Activated T-cell treated with anti-CD3 and anti-CD28 coated beads, Interleukin-2, amount 50 U/mL, for 4 hours (primary cell): ENCODE measurements around the gene RBBP5. TPM values are rescaled to one million over a fixed set of nuclear protein-coding genes. Genes with fewer than 3 reads are reported as not detected.
"Not testable (repeated sequence)": the region's sequence is repeated elsewhere in the genome, so short reads cannot be mapped to it uniquely, and the experiment has no call there.

ENCODE experiments used
- ATAC-seq, 2 donors: fragments of 200-7000 bp; cut with Tn5 transposase; one replicate each; pipeline ENCODE4 v1.10.0; 2021
- DNase-seq: peaks from one replicate; pipeline ENCODE4 v3.0.0-alpha.2; 2020
- H3K27me3 Mint-ChIP-seq: one replicate; pipeline ENCODE4 v1.8.0; 2021; ENCODE audit warnings: low read depth, mixed read lengths
- H3K36me3 Mint-ChIP-seq: one replicate; pipeline ENCODE4 v1.8.0; 2022; ENCODE audit warnings: mixed read lengths; ENCODE audit not compliant: insufficient read depth
- H3K4me1 Mint-ChIP-seq: one replicate; pipeline ENCODE4 v1.8.0; 2021; ENCODE audit warnings: low read depth, mixed read lengths
- H3K4me3 Mint-ChIP-seq: one replicate; pipeline ENCODE4 v1.8.0; 2021; ENCODE audit warnings: mild to moderate bottlenecking, moderate library complexity, mixed read lengths
- H3K9me3 Mint-ChIP-seq: one replicate; pipeline ENCODE4 v1.8.0; 2021; ENCODE audit warnings: mixed read lengths
- total RNA-seq, 3 donors: library from RNA; stranded (reverse); gene quantifications; one replicate each; pipeline ENCODE4 v1.2.1, GENCODE V29; 2021

RBBP5 gene
- total RNA-seq, result 10 to 100 TPM; 27.4 to 36.2 (median 31.2) TPM

GRCh38 chr1:205121660-205122488, at the start of gene RBBP5:
Gene RBBP5 (minus strand): TSS chr1:205121978. CDS start chr1:205121873, 105 bp downstream.
- H3K4me1 Mint-ChIP-seq, result peaks cover 42% of the 10 kb centered on the region
- DNase-seq (peak; percentile 94), ATAC-seq (peak; percentile 97 to 98)
- no peaks in the 10 kb centered on the region for H3K9me3 Mint-ChIP-seq
- peaks cover 14% of the 10 kb centered on the region for H3K36me3 Mint-ChIP-seq
- H3K4me3 Mint-ChIP-seq, result peak within 1 kb of the TSS; percentile 98
- no peaks in the 10 kb centered on the region for H3K27me3 Mint-ChIP-seq

- Mint-ChIP-seq H3K4me3 (no peak overlapping the region), H3K9me3 (no peaks in the 10 kb centered on the region), H3K27me3 (no peaks in the 10 kb centered on the region), H3K4me1 (peaks cover 25% of the 10 kb centered on the region), H3K36me3 (peaks cover 28% of the 10 kb centered on the region)
- DNase-seq (no peak), ATAC-seq (no peak)
Measured at GRCh38 chr1:205171369-205171768, 49.6 kb upstream of the RBBP5 start.

GRCh38 chr1:205170532-205171269, 48.9 kb upstream of the RBBP5 start:
- ATAC-seq (no peak), DNase-seq (no peak)
- H3K4me3 Mint-ChIP-seq, result no peak overlapping the region
- no peaks in the 10 kb centered on the region for H3K27me3 Mint-ChIP-seq
- peaks cover 25% of the 10 kb centered on the region for H3K4me1 Mint-ChIP-seq
- H3K9me3 Mint-ChIP-seq, result no peaks in the 10 kb centered on the region
- H3K36me3 Mint-ChIP-seq, result peaks cover 28% of the 10 kb centered on the region

GRCh38 chr1:205169248-205169647, 47.5 kb upstream of the RBBP5 start:
- Mint-ChIP-seq H3K9me3 (no peaks in the 10 kb centered on the region), H3K4me1 (peaks cover 25% of the 10 kb centered on the region), H3K4me3 (no peak overlapping the region), H3K36me3 (peaks cover 30% of the 10 kb centered on the region), H3K27me3 (no peaks in the 10 kb centered on the region)
- ATAC-seq (no peak), DNase-seq (no peak)

GRCh38 chr1:205168291-205168690, 46.5 kb upstream of the RBBP5 start:
- H3K4me3 Mint-ChIP-seq, result no peak overlapping the region
- ATAC-seq (no peak), DNase-seq (no peak)
- H3K9me3 Mint-ChIP-seq, result no peaks in the 10 kb centered on the region
- no peaks in the 10 kb centered on the region for H3K27me3 Mint-ChIP-seq
- H3K36me3 Mint-ChIP-seq, result peaks cover 36% of the 10 kb centered on the region
- peaks cover 25% of the 10 kb centered on the region for H3K4me1 Mint-ChIP-seq

GRCh38 chr1:205162301-205162700, 40.5 kb upstream of the RBBP5 start:
- Mint-ChIP-seq H3K4me3 (no peak overlapping the region), H3K27me3 (no peaks in the 10 kb centered on the region), H3K36me3 (peaks cover 57% of the 10 kb centered on the region), H3K4me1 (no peaks in the 10 kb centered on the region), H3K9me3 (no peaks in the 10 kb centered on the region)
- DNase-seq (no peak), ATAC-seq (no peak)

- ATAC-seq (no peak), DNase-seq (no peak)
- H3K36me3 Mint-ChIP-seq, result peaks cover 61% of the 10 kb centered on the region
- H3K4me3 Mint-ChIP-seq, result no peak overlapping the region
- H3K4me1 Mint-ChIP-seq, result no peaks in the 10 kb centered on the region
- no peaks in the 10 kb centered on the region for H3K27me3 Mint-ChIP-seq
- peaks cover 6% of the 10 kb centered on the region for H3K9me3 Mint-ChIP-seq
Measured at GRCh38 chr1:205161076-205161475, 39.3 kb upstream of the RBBP5 start.

- no peaks in the 10 kb centered on the region for H3K4me1 Mint-ChIP-seq
- peaks cover 9% of the 10 kb centered on the region for H3K9me3 Mint-ChIP-seq
- DNase-seq, result no peak
- no peak for ATAC-seq
- no peaks in the 10 kb centered on the region for H3K27me3 Mint-ChIP-seq
- no peak overlapping the region for H3K4me3 Mint-ChIP-seq
- peaks cover 72% of the 10 kb centered on the region for H3K36me3 Mint-ChIP-seq
Measured at GRCh38 chr1:205158048-205158616, 36.4 kb upstream of the RBBP5 start.

GRCh38 chr1:205155665-205156377, 34.0 kb upstream of the RBBP5 start:
- not testable (repeated sequence) for ATAC-seq, H3K27me3 Mint-ChIP-seq, DNase-seq, H3K4me3 Mint-ChIP-seq, H3K9me3 Mint-ChIP-seq, H3K4me1 Mint-ChIP-seq
- H3K36me3 Mint-ChIP-seq, result peaks cover 59% of the 10 kb centered on the region

GRCh38 chr1:205152505-205152904, 30.7 kb upstream of the RBBP5 start:
- no peaks in the 10 kb centered on the region for H3K4me1 Mint-ChIP-seq
- ATAC-seq, result no peak
- peaks cover 9% of the 10 kb centered on the region for H3K9me3 Mint-ChIP-seq
- no peaks in the 10 kb centered on the region for H3K27me3 Mint-ChIP-seq
- DNase-seq, result no peak
- H3K4me3 Mint-ChIP-seq, result no peak overlapping the region
- H3K36me3 Mint-ChIP-seq, result peaks cover 50% of the 10 kb centered on the region

GRCh38 chr1:205150651-205151428, 29.1 kb upstream of the RBBP5 start:
- no peak for ATAC-seq
- Mint-ChIP-seq H3K4me3 (no peak overlapping the region), H3K9me3 (peaks cover under 1% of the 10 kb centered on the region), H3K27me3 (no peaks in the 10 kb centered on the region), H3K36me3 (peaks cover 40% of the 10 kb centered on the region), H3K4me1 (no peaks in the 10 kb centered on the region)
- no peak for DNase-seq

- Mint-ChIP-seq H3K9me3 (no peaks in the 10 kb centered on the region), H3K27me3 (no peaks in the 10 kb centered on the region), H3K4me1 (no peaks in the 10 kb centered on the region), H3K36me3 (peaks cover 23% of the 10 kb centered on the region), H3K4me3 (no peak overlapping the region)
- no peak for DNase-seq
- ATAC-seq, result no peak
Measured at GRCh38 chr1:205147191-205147835, 25.5 kb upstream of the RBBP5 start.

GRCh38 chr1:205144751-205145150, 23.0 kb upstream of the RBBP5 start:
- DNase-seq (no peak), ATAC-seq (no peak)
- peaks cover 2% of the 10 kb centered on the region for H3K27me3 Mint-ChIP-seq
- H3K9me3 Mint-ChIP-seq, result no peaks in the 10 kb centered on the region
- peaks cover 19% of the 10 kb centered on the region for H3K36me3 Mint-ChIP-seq
- no peak overlapping the region for H3K4me3 Mint-ChIP-seq
- peaks cover 3% of the 10 kb centered on the region for H3K4me1 Mint-ChIP-seq
